ENCODE results near the gene RPA3.

Gene RPA3

GRCh38 chr7:7642081-7642480 is 76.3 kb downstream of the RPA3 start:
- peak overlapping the region; percentile 5 for H3K4me3 ChIP-seq (ENCODE audit: insufficient read length, low read depth)
- TF ChIP-seq YY1 (IDR thresholded peaks at IDR 0.05; ENCODE audit: insufficient read depth, insufficient read length) (no peak), SUZ12 (IDR thresholded peaks at IDR 0.05; ENCODE audit: extremely low read depth, insufficient read depth, insufficient read length) (no peak), ZNF274 (IDR thresholded peaks at IDR 0.05; ENCODE audit: low read depth, low read length) (no peak)
- DNase-seq (ENCODE audit: low read depth, low spot score): no peak
- H3K9ac ChIP-seq (ENCODE audit: insufficient read length, low read depth): peak overlapping the region; percentile 84
- no peaks in the 10 kb centered on the region for H3K4me1 ChIP-seq (ENCODE audit: insufficient read depth, insufficient read length)
- H3K9me3 ChIP-seq (ENCODE audit: insufficient read depth, low read length): 0 out of 2 replicates have a peak, but pooled peaks cover 3% of the 10 kb centered on the region
- H3K27me3 ChIP-seq (ENCODE audit: insufficient read depth, insufficient read length): no peaks in the 10 kb centered on the region
- peaks cover 20% of the 10 kb centered on the region for H3K36me3 ChIP-seq (ENCODE audit: insufficient read depth, insufficient read length, low read length)

DNA sequence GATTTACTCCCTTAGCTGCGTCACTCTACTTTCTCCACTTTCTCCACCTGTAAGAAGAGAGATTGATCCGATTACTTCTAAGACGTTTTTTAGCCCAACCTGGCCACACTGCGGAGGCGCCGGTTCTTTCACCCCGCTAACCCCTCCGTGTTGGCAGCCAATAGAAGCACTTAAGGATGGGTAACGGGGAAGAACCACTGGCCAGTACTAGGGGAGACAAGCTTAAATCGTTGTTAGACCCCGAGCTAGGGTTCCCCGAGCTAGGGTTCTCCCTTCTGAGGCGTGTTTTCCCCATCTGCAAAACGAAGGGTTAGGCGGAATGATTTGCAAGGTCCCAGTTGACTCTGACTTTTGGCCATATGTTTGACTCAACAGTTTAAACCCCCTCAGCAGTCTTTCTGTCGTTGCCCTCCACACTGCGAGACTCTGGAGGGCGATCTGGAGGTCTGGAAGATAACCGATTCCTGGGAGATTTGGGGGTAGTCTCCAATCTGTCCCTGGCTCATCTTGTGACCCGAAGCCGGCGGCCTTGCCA is 77.2 kb downstream of the RPA3 start:
- no peaks in the 10 kb centered on the region for H3K4me1 ChIP-seq (ENCODE audit: insufficient read depth, insufficient read length)
- peak overlapping the region; percentile 84 for H3K4me3 ChIP-seq (ENCODE audit: insufficient read length, low read depth)
- H3K27me3 ChIP-seq (ENCODE audit: insufficient read depth, insufficient read length): no peaks in the 10 kb centered on the region
- peak; percentile 38 for DNase-seq (ENCODE audit: low read depth, low spot score)
- peak overlapping the region; percentile 84 for H3K9ac ChIP-seq (ENCODE audit: insufficient read length, low read depth)
- peaks cover 27% of the 10 kb centered on the region for H3K36me3 ChIP-seq (ENCODE audit: insufficient read depth, insufficient read length, low read length)
- no peak for TF ChIP-seq SUZ12 (IDR thresholded peaks at IDR 0.05; ENCODE audit: extremely low read depth, insufficient read depth, insufficient read length)
- TF ChIP-seq YY1 (IDR thresholded peaks at IDR 0.05; ENCODE audit: insufficient read depth, insufficient read length): no peak
- no peak for TF ChIP-seq ZNF274 (IDR thresholded peaks at IDR 0.05; ENCODE audit: low read depth, low read length)
- 0 out of 2 replicates have a peak, but pooled peaks cover 3% of the 10 kb centered on the region for H3K9me3 ChIP-seq (ENCODE audit: insufficient read depth, low read length)

- peak within 1 kb of the TSS; percentile 91 for H3K9ac ChIP-seq (ENCODE audit: insufficient read length, low read depth)
- peak; percentile 99 for DNase-seq (ENCODE audit: low read depth, low spot score)
- TF ChIP-seq SUZ12 (IDR thresholded peaks at IDR 0.05; ENCODE audit: extremely low read depth, insufficient read depth, insufficient read length) (no peak), YY1 (IDR thresholded peaks at IDR 0.05; ENCODE audit: insufficient read depth, insufficient read length) (peak; percentile 30)
- H3K4me3 ChIP-seq (ENCODE audit: insufficient read length, low read depth): peak within 1 kb of the TSS; percentile 84
- no peaks in the 10 kb centered on the region for H3K4me1 ChIP-seq (ENCODE audit: insufficient read depth, insufficient read length)
- H3K9me3 ChIP-seq (ENCODE audit: insufficient read depth, low read length): no peaks in the 10 kb centered on the region
- H3K27me3 ChIP-seq (ENCODE audit: insufficient read depth, insufficient read length): no peaks in the 10 kb centered on the region
- H3K36me3 ChIP-seq (ENCODE audit: insufficient read depth, insufficient read length, low read length): peaks cover 32% of the 10 kb centered on the region
These were observed 77.9 kb downstream of the RPA3 start, which contains the start of gene UMAD1 for GRCh38 chr7:7640221-7641128. TSS of gene UMAD1 (plus strand) at chr7:7640752. CDS start at chr7:7673372, 32,620 bp downstream.

GRCh38 chr7:7639847-7640220 is 78.6 kb downstream of the RPA3 start:
- H3K4me1 ChIP-seq (ENCODE audit: insufficient read depth, insufficient read length): no peaks in the 10 kb centered on the region
- no peaks in the 10 kb centered on the region for H3K9me3 ChIP-seq (ENCODE audit: insufficient read depth, low read length)
- TF ChIP-seq ZNF274 (IDR thresholded peaks at IDR 0.05; ENCODE audit: low read depth, low read length): no peak
- TF ChIP-seq YY1 (IDR thresholded peaks at IDR 0.05; ENCODE audit: insufficient read depth, insufficient read length): no peak
- no peak for TF ChIP-seq SUZ12 (IDR thresholded peaks at IDR 0.05; ENCODE audit: extremely low read depth, insufficient read depth, insufficient read length)
- peak overlapping the region; percentile 84 for H3K4me3 ChIP-seq (ENCODE audit: insufficient read length, low read depth)
- H3K9ac ChIP-seq (ENCODE audit: insufficient read length, low read depth): peak overlapping the region; percentile 91
- peak; percentile 32 for DNase-seq (ENCODE audit: low read depth, low spot score)
- H3K27me3 ChIP-seq (ENCODE audit: insufficient read depth, insufficient read length): no peaks in the 10 kb centered on the region
- peaks cover 35% of the 10 kb centered on the region for H3K36me3 ChIP-seq (ENCODE audit: insufficient read depth, insufficient read length, low read length)

DNA sequence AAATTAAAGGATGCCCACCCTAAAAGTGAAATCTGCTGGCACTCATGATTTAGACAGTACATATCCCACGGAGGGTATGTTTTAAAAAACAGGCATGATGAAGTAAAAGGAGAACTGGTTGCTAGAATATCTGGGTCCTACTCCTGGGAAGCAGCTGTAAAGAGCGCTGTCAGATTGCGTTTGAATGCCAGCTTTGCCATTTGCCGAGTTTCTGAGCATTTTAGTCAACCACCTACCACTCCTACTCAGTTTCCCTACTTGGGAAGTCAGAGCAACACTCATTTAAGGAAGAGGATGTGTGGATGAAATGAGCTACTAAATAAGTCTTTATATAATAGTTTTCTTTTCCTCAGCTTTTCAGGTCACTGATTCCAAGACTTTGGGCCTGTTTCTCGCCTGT is 79.0 kb downstream of the RPA3 start:
- no peaks in the 10 kb centered on the region for H3K9me3 ChIP-seq (ENCODE audit: insufficient read depth, low read length)
- H3K36me3 ChIP-seq (ENCODE audit: insufficient read depth, insufficient read length, low read length): peaks cover 36% of the 10 kb centered on the region
- H3K4me1 ChIP-seq (ENCODE audit: insufficient read depth, insufficient read length): no peaks in the 10 kb centered on the region
- DNase-seq (ENCODE audit: low read depth, low spot score): no peak
- peak overlapping the region; percentile 84 for H3K4me3 ChIP-seq (ENCODE audit: insufficient read length, low read depth)
- TF ChIP-seq SUZ12 (IDR thresholded peaks at IDR 0.05; ENCODE audit: extremely low read depth, insufficient read depth, insufficient read length): no peak
- no peak for TF ChIP-seq ZNF274 (IDR thresholded peaks at IDR 0.05; ENCODE audit: low read depth, low read length)
- no peak for TF ChIP-seq YY1 (IDR thresholded peaks at IDR 0.05; ENCODE audit: insufficient read depth, insufficient read length)
- no peaks in the 10 kb centered on the region for H3K27me3 ChIP-seq (ENCODE audit: insufficient read depth, insufficient read length)
- H3K9ac ChIP-seq (ENCODE audit: insufficient read length, low read depth): peak overlapping the region; percentile 91

- H3K4me1 ChIP-seq (ENCODE audit: insufficient read depth, insufficient read length): no peaks in the 10 kb centered on the region
- H3K36me3 ChIP-seq (ENCODE audit: insufficient read depth, insufficient read length, low read length): peaks cover 13% of the 10 kb centered on the region
- no peak overlapping the region for H3K4me3 ChIP-seq (ENCODE audit: insufficient read length, low read depth)
- no peaks in the 10 kb centered on the region for H3K27me3 ChIP-seq (ENCODE audit: insufficient read depth, insufficient read length)
- peaks cover 12% of the 10 kb centered on the region for H3K9me3 ChIP-seq (ENCODE audit: insufficient read depth, low read length)
- TF ChIP-seq ZNF274 (IDR thresholded peaks at IDR 0.05; ENCODE audit: low read depth, low read length): no peak
- no peak for TF ChIP-seq SUZ12 (IDR thresholded peaks at IDR 0.05; ENCODE audit: extremely low read depth, insufficient read depth, insufficient read length)
- TF ChIP-seq YY1 (IDR thresholded peaks at IDR 0.05; ENCODE audit: insufficient read depth, insufficient read length): no peak
- no peak overlapping the region for H3K9ac ChIP-seq (ENCODE audit: insufficient read length, low read depth)
- DNase-seq (ENCODE audit: low read depth, low spot score): no peak
These were observed 87.6 kb downstream of the RPA3 start for GRCh38 chr7:7630626-7631329.

DNA sequence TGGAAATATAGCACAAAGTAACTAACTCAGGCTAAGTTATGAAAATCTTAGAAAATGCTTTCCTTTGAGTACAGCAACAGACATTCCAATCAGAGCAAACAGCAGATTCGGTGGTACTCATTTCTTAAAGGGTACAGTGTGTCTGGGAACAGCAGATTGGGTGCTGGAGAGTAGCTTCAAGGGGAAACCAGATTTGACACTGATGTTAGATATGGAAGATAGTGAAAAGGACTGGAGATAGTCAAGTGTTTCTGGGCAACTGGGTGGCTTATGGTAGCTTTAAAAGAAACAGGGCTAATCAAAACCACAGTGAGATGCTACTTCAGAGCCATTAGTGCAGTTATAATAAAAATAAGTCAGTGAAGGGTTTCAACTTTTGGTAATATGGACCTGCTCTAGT is 89.9 kb downstream of the RPA3 start:
- H3K36me3 ChIP-seq (ENCODE audit: insufficient read depth, insufficient read length, low read length): no peaks in the 10 kb centered on the region
- no peak for TF ChIP-seq YY1 (IDR thresholded peaks at IDR 0.05; ENCODE audit: insufficient read depth, insufficient read length)
- TF ChIP-seq SUZ12 (IDR thresholded peaks at IDR 0.05; ENCODE audit: extremely low read depth, insufficient read depth, insufficient read length): no peak
- no peak for TF ChIP-seq ZNF274 (IDR thresholded peaks at IDR 0.05; ENCODE audit: low read depth, low read length)
- H3K4me3 ChIP-seq (ENCODE audit: insufficient read length, low read depth): no peak overlapping the region
- no peaks in the 10 kb centered on the region for H3K27me3 ChIP-seq (ENCODE audit: insufficient read depth, insufficient read length)
- no peaks in the 10 kb centered on the region for H3K4me1 ChIP-seq (ENCODE audit: insufficient read depth, insufficient read length)
- H3K9me3 ChIP-seq (ENCODE audit: insufficient read depth, low read length): peaks cover 12% of the 10 kb centered on the region
- no peak overlapping the region for H3K9ac ChIP-seq (ENCODE audit: insufficient read length, low read depth)
- no peak for DNase-seq (ENCODE audit: low read depth, low spot score)
